ENCODE measurements around the gene CHPF2.
A peak's percentile ranks its signal among the peaks of the same experiment; 100 is the strongest.

CHPF2 gene

DNA sequence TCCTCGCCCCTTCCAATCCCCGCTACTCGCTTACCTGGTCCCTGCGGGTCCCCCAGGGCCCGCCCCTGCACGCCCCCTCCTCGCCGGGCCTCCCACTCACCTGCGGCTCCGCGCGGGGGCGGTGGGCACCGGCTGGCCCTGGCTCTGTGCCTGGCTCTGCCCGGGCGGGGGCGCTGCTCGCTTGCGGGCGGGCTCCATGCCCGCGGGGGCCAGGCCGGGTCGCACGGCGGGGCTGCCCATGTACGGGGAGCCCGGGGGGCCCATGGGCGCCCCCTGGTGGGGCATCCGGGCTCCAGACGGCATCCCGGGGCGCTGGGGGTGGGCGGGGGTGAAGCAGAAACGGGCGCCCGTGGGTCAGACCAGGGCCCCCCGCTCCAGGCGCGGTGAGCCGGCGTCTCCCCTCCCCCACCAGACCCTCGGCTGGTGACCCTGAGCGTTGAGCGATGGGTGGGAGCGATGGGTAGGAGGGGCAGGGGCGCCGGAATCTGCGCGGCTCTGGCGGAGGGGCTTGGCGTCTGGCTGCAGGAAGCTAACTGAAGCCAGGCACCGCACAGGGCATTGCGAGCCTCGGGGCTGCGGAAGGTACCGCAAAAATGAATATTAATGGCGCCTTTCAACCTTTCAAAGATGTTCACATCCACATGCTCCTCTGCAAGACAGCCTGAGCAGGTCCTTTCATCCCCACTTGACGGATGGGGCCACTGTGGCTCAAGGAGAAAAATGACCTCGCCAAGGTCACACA, 13.2 kb downstream of the CHPF2 start:
- Mint-ChIP-seq H3K36me3 (no peaks in the 10 kb centered on the region), H3K4me3 (peak overlapping the region; percentile 67), H3K27me3 (no peaks in the 10 kb centered on the region), H3K4me1 (ENCODE audit: low read depth) (peaks cover 42% of the 10 kb centered on the region), H3K9me3 (ENCODE audit: low read depth) (no peaks in the 10 kb centered on the region), H3K27ac (no peak overlapping the region)

GRCh38 chr7:151246102-151246850, 14.0 kb downstream of the CHPF2 start:
- Mint-ChIP-seq H3K27ac (no peak overlapping the region), H3K4me3 (peak overlapping the region; percentile 67), H3K27me3 (no peaks in the 10 kb centered on the region), H3K4me1 (ENCODE audit: low read depth) (peaks cover 49% of the 10 kb centered on the region), H3K36me3 (no peaks in the 10 kb centered on the region), H3K9me3 (ENCODE audit: low read depth) (no peaks in the 10 kb centered on the region)

DNA sequence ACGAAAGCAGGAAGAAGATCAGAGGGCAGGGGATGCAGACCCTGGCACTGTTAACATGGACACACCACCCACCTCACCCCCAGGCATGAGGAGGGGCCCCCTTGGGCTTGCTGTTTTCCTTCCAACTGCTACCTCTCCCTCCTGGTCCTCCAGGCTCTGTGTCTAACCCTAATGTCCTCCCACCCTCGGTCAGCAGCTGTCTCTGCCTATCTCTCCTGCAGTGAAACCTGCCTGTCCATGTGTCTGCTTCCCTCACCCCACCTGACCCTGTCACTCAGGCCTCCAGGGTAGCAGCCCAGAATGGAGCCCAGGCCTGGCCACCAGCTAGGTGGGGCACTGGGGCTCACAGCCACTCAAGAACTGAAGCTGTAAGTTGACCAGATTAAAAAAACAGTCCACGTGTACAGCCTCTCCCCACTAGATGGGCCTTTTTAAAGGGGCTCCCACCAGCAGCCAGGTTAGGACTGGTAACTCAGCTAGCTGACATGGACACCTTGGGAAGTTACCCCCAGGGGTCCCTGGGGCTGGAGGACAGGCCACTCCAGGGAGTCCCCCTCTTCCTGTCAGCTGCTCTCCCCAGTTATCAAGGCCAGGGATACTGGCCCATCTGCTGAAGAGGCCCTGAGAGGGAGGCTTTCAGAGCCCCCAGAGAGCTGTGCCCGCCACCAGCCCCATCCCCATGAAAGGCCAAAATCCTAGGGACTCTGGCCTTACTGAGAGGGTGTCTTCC, 14.7 kb downstream of the CHPF2 start:
- peaks cover 49% of the 10 kb centered on the region for H3K4me1 Mint-ChIP-seq (ENCODE audit: low read depth)
- no peaks in the 10 kb centered on the region for H3K36me3 Mint-ChIP-seq
- H3K27me3 Mint-ChIP-seq: no peaks in the 10 kb centered on the region
- H3K27ac Mint-ChIP-seq: no peak overlapping the region
- no peaks in the 10 kb centered on the region for H3K9me3 Mint-ChIP-seq (ENCODE audit: low read depth)
- peak overlapping the region; percentile 30 for H3K4me3 Mint-ChIP-seq

DNA sequence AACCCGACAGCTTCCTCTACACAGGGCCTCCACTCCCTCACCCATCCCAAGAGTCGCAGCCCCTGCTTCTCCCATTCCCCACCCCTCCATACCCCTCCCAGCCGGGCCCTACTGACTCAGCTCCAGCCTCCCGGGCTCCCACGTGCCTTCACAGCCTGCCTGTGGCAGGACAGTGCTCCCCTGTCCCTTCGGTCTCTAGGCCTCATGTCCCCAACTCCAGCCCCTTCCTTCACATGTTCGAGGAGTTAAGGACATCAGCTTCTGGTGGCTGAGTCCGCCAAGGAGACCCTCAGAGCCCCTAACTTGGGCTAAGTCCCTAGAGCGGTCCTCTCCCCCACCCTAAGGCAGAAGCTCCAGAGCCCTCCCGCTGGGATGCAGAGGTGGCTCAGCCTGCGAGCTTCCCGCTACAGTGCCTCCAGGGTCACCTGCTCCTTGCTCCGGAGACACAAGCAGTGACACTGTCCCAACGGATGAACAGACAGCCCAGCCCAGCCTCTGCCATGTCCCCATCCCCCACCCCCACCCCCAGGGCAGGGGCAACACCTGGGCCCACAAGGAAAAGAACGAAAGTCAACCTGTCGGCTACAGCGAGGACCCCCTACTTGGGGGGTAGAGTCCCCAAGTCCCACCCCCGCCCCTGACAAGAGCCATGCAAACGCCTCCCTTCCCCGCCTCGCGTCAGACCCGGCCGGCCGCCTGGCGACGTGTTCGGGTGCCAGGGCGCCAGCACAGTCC, 15.5 kb downstream of the CHPF2 start:
- Mint-ChIP-seq H3K27me3 (no peaks in the 10 kb centered on the region), H3K36me3 (no peaks in the 10 kb centered on the region), H3K4me3 (peak overlapping the region; percentile 85), H3K4me1 (ENCODE audit: low read depth) (peaks cover 53% of the 10 kb centered on the region), H3K27ac (no peak overlapping the region), H3K9me3 (ENCODE audit: low read depth) (no peaks in the 10 kb centered on the region)

GRCh38 chr7:151248346-151249033, 16.2 kb downstream of the CHPF2 start, which contains the start of gene SMARCD3:
SMARCD3 (minus strand) TSS chr7:151248694; CDS start chr7:151248562, 132 bp downstream.
- Mint-ChIP-seq H3K27me3 (no peaks in the 10 kb centered on the region), H3K9me3 (ENCODE audit: low read depth) (no peaks in the 10 kb centered on the region), H3K4me1 (ENCODE audit: low read depth) (peaks cover 46% of the 10 kb centered on the region), H3K4me3 (peak within 1 kb of the TSS; percentile 85), H3K27ac (no peak within 1 kb of the TSS), H3K36me3 (no peaks in the 10 kb centered on the region)

- Mint-ChIP-seq H3K36me3 (no peaks in the 10 kb centered on the region), H3K9me3 (ENCODE audit: low read depth) (no peaks in the 10 kb centered on the region), H3K4me3 (peak overlapping the region; percentile 65), H3K4me1 (ENCODE audit: low read depth) (peaks cover 39% of the 10 kb centered on the region), H3K27ac (no peak overlapping the region), H3K27me3 (no peaks in the 10 kb centered on the region)
These were observed 16.9 kb downstream of the CHPF2 start for GRCh38 chr7:151249034-151249731.

- H3K27ac Mint-ChIP-seq: no peak overlapping the region
- peaks cover 34% of the 10 kb centered on the region for H3K4me1 Mint-ChIP-seq (ENCODE audit: low read depth)
- no peaks in the 10 kb centered on the region for H3K9me3 Mint-ChIP-seq (ENCODE audit: low read depth)
- peak overlapping the region; percentile 65 for H3K4me3 Mint-ChIP-seq
- no peaks in the 10 kb centered on the region for H3K27me3 Mint-ChIP-seq
- H3K36me3 Mint-ChIP-seq: no peaks in the 10 kb centered on the region
These were observed 17.4 kb downstream of the CHPF2 start for GRCh38 chr7:151249732-151250072.

DNA sequence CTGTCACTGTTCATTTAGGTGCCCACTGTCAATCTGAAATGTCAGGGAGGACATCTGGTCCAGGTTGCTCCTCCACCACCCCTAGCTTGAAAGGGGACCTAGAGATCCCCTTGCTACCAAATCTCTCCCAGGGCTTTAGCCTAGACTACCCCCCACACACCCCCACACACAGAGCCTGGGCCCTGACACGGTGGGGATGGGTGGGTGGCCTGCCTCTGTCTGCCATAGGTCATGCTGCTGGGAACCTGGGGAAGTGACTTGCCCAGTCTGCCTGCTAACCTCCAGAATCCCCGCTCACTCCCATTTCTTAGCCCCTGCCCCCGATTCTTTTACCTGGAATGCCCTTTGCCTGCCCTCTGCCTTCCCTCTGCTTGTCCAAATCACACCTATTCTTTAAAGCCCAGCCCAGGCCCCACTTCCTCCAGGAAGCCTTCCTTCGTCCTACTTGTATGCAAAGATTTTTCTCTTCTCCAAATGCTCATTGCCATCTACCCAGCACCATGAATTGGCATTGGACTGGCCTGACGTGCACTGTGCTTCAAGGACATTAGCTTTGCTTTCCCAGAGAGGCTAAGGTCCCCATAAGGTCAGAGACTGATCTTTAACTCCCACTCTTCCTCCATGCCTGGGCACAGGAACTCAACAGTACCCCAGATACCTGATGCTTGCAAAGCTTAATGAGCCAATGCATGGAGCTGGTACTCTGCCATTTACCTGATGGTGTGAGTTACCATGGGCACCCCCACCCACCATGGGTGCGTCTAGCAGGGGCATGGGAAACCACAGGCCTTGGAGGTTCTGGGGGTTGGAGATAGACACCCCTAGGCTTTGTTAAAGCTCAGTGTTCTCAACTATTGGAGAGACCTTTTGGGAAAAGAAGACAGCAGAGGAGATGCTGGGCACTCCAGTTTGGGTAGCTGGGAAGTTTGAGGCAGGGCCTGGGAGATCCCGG, 18.2 kb downstream of the CHPF2 start:
- Mint-ChIP-seq H3K4me1 (ENCODE audit: low read depth) (peaks cover 33% of the 10 kb centered on the region), H3K36me3 (no peaks in the 10 kb centered on the region), H3K9me3 (ENCODE audit: low read depth) (no peaks in the 10 kb centered on the region), H3K4me3 (peak overlapping the region; percentile 73), H3K27ac (peak overlapping the region; percentile 4), H3K27me3 (no peaks in the 10 kb centered on the region)

DNA sequence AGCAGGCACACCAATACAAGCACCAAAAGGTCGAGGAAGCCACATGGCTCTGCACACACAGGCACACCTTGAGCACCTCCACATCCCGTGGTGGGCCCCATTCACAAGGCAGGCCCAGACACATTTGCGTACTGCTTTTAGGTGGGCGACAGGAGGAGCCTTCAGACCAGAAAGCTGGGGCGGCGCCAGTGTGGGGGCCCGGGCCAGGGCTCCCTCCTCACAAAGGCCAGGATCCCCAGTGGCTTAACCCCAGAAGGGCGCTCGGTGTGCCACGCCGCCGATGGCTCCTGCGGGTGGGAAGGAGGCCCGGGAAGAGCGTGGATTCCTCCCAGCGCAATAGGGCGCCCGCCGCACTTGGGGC, 19.0 kb downstream of the CHPF2 start:
- H3K27me3 Mint-ChIP-seq: no peaks in the 10 kb centered on the region
- peak overlapping the region; percentile 35 for H3K27ac Mint-ChIP-seq

DNA sequence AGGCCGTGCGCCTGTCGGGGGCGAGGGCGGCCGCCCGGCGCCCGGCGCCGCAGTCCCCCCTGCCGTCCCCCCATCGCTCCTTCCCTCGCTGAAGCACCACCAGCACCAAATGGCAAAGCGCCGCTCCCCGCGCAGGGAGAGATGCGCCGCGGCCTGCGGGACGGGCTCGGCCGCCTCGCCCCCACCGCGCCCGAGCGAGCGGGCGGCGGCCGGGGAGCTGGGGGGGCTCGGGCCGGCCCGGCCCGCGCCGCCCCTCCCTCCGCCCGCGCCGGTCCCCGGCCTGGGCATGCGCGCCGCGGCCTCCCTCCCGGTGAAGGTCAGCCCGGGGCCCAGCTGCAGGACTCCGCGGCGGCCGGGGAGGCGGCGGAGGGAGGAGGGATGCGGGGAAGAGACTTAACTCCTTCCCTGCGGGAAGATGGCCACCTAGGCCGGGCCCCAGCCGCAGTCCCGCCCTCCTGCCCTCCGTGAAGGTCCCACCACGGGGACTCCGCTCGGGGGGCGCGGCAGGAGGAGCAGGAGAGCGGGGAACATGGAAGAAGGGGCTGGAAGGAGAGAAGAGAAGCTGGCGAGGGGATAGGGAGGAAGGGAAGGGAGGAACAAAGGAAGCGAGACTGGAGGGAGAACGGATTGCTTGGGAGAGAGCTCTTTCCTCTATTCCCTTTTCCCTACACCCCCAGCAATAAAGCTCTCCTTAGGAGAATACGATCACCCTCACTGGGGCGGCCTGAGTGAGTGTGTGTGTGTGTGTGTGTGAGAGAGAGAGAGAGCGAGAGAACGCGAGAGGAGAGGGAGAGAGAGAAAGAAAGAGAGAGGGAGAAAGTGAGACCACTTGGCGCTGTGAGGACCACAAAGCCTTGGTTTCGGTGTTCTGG, 19.6 kb downstream of the CHPF2 start:
- H3K4me1 Mint-ChIP-seq (ENCODE audit: low read depth): peaks cover 30% of the 10 kb centered on the region
- H3K9me3 Mint-ChIP-seq (ENCODE audit: low read depth): no peaks in the 10 kb centered on the region
- H3K36me3 Mint-ChIP-seq: no peaks in the 10 kb centered on the region
- H3K27me3 Mint-ChIP-seq: no peaks in the 10 kb centered on the region
- H3K27ac Mint-ChIP-seq: no peak overlapping the region
- peak overlapping the region; percentile 65 for H3K4me3 Mint-ChIP-seq

More for the DNA sequence above, 19.0 kb downstream of the CHPF2 start:
- Mint-ChIP-seq H3K9me3 (ENCODE audit: low read depth) (no peaks in the 10 kb centered on the region), H3K4me1 (ENCODE audit: low read depth) (peaks cover 30% of the 10 kb centered on the region), H3K4me3 (peak overlapping the region; percentile 73), H3K36me3 (no peaks in the 10 kb centered on the region)

DNA sequence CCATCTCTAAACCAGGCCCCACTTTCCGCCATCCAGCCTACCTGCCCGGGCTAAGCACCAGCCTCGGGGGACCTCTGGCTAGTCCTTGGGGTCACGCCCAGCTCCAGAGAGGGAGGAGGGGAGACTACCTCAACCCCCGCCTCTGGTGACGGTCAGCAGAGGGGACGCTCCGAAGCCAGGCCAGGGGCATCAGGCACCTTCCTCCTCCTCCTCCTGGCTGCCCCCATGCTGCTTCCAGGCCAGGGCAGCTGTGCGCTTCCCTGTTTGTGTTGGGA, 20.2 kb downstream of the CHPF2 start:
- H3K27me3 Mint-ChIP-seq: no peaks in the 10 kb centered on the region

GRCh38 chr7:151252961-151253711, 20.9 kb downstream of the CHPF2 start:
- H3K36me3 Mint-ChIP-seq: no peaks in the 10 kb centered on the region
- peak overlapping the region; percentile 69 for H3K4me3 Mint-ChIP-seq
- no peaks in the 10 kb centered on the region for H3K9me3 Mint-ChIP-seq (ENCODE audit: low read depth)
- peaks cover 26% of the 10 kb centered on the region for H3K4me1 Mint-ChIP-seq (ENCODE audit: low read depth)
- H3K27ac Mint-ChIP-seq: no peak overlapping the region
- no peaks in the 10 kb centered on the region for H3K27me3 Mint-ChIP-seq

More for the DNA sequence above, 20.2 kb downstream of the CHPF2 start:
- peak overlapping the region; percentile 69 for H3K4me3 Mint-ChIP-seq
- no peaks in the 10 kb centered on the region for H3K36me3 Mint-ChIP-seq
- no peaks in the 10 kb centered on the region for H3K9me3 Mint-ChIP-seq (ENCODE audit: low read depth)
- H3K27ac Mint-ChIP-seq: no peak overlapping the region
- H3K4me1 Mint-ChIP-seq (ENCODE audit: low read depth): peaks cover 30% of the 10 kb centered on the region

All from activated naive CD8-positive, alpha-beta T cell (primary cell).